ENCODE measurements around the gene TMPRSS3.
A peak's percentile ranks its signal among the peaks of the same experiment; 100 is the strongest.

TMPRSS3 gene

DNA sequence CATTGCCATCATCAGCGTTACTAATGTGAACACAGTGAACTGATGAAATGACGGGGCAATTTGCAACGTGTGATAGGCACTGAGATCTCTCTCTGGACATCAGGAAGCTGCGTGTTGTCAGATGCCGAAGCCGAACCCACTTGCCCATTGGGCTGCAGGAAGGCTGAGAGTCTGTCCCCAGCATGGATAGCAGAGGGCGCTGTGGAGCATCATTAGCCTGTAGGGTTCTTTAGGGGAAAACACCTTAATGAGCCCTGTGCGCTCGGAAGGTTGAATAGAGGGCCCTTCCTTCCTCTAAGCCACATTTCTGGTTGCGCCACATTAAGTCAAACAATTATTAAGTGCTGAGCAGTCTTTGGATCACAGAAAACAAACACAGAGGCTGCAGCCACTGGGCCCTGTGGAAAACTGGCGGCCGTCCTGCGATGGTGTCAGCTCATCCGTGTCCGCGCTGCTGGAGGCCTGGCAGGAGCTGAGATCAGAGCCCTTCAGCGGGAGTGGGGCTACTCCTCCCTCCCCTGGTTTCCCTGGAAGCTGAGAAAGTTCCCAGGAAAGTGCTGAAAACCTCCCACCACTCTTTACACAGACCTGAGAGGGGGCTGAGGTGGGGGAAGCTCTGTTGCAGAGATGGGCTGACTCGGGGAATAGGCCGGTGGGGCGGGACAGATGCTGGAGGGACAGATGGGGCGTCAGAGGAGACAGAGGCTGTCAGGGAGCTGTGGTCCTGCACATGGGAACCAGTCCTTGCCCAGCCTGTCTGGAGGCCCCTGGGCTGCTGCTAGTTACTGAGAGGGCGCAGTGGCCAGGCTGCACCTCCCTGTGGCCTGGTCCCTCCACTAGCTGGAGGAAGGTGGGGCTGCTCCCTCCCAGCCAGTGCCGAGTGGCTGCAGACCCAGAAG is 57.8 kb downstream of the TMPRSS3 start:
- FAIRE-seq: no peak

DNA sequence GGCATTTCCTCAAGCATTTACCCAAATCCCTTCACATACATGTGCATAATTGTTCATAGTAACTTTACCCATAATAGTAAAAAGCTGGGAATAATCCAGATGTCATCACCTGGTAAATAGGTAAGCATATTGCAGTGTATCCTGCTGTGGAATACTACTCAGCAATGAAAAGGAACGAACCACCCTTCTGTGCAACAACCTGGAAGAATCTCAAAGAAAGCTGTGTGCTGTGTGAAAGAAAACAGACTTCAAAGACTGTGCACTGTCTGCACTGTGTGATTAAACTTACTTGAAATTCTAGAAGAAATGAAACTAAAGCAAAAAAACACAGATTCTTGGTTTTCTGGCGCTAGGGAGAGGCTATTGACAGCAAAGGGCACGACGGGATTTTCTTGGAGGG is 58.6 kb downstream of the TMPRSS3 start:
- no peak for DNase-seq (ENCODE audit: low spot score)
- no peak for FAIRE-seq

More for the DNA sequence above, 57.8 kb downstream of the TMPRSS3 start:
- DNase-seq (ENCODE audit: low spot score): peak; percentile 16

DNA sequence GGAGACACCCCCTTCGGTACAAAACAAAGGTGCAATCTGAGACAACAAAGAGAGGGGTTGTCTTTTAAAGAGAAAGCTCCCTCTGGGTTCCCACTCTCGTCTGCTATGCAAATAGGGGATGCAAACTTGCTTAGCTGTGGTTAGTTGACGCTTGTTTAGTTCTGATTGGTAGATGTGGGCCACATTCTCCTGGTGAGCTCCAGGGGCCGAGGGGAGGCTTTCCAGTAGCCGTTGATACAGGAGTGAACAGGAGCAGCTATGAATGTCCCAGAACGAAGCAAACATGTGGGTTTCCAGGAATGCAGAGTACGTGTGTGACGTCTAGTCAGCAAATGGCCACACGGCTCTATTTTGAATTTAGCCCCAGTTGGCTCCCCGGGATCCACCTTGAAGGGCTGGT is 59.8 kb downstream of the TMPRSS3 start:
- DNase-seq (ENCODE audit: low spot score): peak; percentile 40
- no peak for FAIRE-seq

DNA sequence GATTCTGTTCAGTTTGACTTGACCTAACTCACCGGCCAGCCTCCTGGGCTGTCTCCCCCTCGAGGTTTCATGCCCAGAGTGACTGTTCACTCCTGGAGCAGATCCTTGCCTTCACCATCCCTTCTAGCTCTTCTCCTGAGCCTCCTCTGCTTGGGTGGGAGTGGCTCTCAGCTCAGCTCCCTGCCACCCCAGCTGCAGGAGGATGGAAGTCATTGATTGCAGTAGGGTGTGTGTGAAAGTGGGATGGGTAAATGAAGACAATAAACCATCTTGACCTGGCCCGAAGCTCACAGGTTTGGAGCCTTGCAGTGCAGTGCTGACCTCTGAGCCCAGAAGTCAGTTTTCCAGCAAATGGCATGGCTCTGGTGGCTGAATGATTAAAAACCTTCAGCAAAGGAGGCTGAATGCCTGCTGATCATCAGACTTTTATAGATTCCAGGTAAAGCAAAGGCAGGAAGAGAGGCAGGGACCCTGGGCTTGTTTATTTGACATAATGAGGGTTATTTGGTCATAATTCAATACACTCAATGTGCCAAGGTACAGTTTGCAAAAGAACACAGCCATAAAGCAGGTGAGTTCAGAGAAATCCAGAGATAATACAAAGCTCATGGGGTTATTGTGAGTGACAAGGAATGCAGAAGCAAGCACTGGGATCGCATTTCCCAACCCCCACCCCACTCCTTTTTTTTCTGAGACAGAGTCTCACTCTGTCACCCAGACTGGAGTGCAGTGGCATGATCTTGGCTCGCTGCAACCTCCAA is 63.1 kb downstream of the TMPRSS3 start:
- DNase-seq (ENCODE audit: low spot score): no peak
- FAIRE-seq: no peak

DNA sequence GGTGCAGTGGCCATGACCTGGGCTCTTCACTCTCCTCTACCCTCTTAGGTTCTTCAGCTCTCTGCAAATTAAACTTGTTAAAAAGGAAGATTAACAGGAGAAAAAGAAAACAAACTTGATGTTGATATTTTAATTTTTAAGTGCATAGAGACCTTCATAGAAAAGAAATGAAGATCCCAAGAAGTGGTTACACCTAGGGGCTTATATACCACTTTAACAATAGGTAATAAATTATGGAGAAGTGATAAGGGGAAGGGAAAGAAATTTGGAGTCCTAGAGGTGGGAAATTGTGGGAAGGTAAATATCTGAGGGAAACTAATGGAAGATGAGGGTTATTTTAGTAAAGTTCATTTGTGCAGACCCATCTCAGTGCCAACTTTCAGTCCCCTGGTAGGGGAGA is 64.2 kb downstream of the TMPRSS3 start:
- FAIRE-seq: no peak
- DNase-seq (ENCODE audit: low spot score): no peak

DNA sequence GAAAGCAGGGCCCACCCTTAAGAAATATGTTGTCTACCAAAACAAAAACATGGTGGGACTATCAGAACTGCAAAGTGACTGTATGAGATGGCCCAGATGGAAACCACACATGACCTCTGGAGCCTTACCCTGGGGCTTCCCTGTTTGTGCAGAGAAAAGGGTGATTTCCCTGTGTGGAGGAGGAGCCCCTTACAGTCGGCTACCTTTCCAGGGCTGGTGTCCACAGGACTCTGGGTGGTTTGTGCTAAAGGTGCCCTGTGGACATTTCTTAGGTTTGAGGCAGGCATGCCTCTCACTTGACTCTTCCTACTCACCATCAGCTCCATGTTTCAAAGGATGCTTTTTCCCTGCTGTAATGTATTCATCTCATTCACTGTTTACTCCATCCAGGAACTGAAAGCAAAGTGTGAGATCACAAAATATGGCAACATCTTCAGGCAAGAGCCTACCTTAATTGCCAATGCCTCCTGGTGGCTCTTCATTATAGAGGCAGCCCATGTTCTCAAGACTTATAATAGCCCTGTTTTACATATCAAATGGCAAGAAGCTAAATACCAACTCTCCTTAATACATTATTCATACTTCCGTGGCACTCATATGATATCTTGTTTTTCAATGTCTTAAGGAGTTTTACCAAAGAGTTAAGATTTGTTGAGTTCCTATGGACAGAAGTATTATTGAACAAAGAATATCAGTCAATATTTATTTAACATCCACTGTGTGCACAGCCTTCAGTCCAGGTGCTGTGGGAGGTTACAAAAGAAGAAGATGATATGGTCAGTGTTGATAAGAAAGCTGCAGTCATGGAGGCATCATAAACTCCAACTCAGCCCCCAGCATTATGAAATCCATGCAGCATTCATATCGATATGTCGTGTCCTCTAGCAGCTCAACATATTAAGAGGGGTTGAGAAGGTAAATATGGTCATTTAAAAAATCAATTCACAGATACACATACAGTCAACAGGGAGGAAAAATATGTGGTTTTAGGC is 65.2 kb downstream of the TMPRSS3 start:
- DNase-seq (ENCODE audit: low spot score) (no peak), FAIRE-seq (no peak)

DNA sequence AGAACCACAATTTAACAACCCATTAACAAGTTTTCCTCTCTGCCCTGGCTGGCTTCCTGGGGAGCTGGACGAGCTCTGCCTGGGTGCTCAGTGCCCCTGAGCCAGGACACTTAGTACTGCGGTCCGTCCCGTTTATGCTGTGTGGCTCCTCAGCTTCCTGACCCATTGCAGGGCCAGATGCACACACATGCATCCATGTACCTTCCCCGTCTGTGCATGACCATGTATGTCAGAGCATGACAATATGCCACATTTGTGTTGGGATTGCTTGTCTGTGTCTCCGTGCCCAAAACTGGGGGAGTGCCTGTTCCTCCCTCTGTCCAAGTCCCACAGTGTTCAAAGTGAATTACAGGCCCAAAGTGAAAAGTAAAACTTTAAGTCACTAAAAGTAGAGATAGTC is 71.0 kb downstream of the TMPRSS3 start:
- DNase-seq (ENCODE audit: low spot score) (no peak), FAIRE-seq (no peak)
